Dendritic cell treated with granulocyte-macrophage colony-stimulating factor and Interleukin-4, amounts not matched to agents 40 ng/mL and 50 ng/mL, for 4 days (primary cell): Measurements from ENCODE around the gene PIK3CB.
A peak's percentile ranks its signal among the peaks of the same experiment; 100 is the strongest.
"Not testable (repeated sequence)": the region's sequence is repeated elsewhere in the genome, so short reads cannot be mapped to it uniquely, and the experiment has no call there.

Source experiments
- H3K27ac Mint-ChIP-seq: one replicate; pipeline ENCODE4 v1.8.0; 2022; ENCODE audit warnings: mild to moderate bottlenecking, mixed read lengths
- H3K27me3 Mint-ChIP-seq: one replicate; pipeline ENCODE4 v1.8.0; 2022; ENCODE audit warnings: mild to moderate bottlenecking, mixed read lengths
- H3K36me3 Mint-ChIP-seq: one replicate; pipeline ENCODE4 v1.8.0; 2022; ENCODE audit warnings: low read depth, mixed read lengths
- H3K4me1 Mint-ChIP-seq: one replicate; pipeline ENCODE4 v1.8.0; 2022; ENCODE audit warnings: low read depth, mixed read lengths
- H3K4me3 Mint-ChIP-seq: one replicate; pipeline ENCODE4 v1.8.0; 2022; ENCODE audit warnings: mild to moderate bottlenecking, moderate library complexity, mixed read lengths
- H3K9me3 Mint-ChIP-seq: one replicate; pipeline ENCODE4 v1.8.0; 2022; ENCODE audit warnings: mixed read lengths
- intact Hi-C: fragments of 100-400 bp; cut with micrococcal nuclease; formaldehyde crosslinking; loops from one replicate; pipeline ENCODE4 v1.15.0; 2022

Gene PIK3CB

DNA sequence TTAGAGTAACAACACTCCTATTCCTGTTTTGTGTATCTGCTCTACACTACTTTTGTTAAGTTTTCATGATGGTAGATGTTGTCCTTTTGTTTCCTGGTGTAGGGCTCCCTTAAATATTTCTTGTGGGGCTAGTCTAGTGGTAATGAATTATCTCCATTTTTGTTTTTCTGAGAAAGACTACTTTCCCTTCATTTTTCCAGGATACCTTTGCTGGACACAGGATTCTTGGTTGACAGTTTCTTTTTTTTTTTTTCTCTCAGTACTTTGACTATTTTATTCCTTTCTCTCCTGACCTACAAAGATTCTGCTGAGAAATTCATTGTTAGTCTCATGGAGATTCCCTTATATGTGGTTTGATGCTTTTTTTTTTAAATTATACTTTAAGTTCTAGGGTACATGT lies 188.2 kb downstream of the PIK3CB start:
- intact Hi-C loops = no loop called here
- no peaks in the 10 kb centered on the region for H3K4me1 Mint-ChIP-seq
- peaks cover 84% of the 10 kb centered on the region for H3K9me3 Mint-ChIP-seq
- H3K4me3 Mint-ChIP-seq = no peak overlapping the region
- no peak overlapping the region for H3K27ac Mint-ChIP-seq
- H3K36me3 Mint-ChIP-seq = peaks cover 42% of the 10 kb centered on the region
- no peaks in the 10 kb centered on the region for H3K27me3 Mint-ChIP-seq

DNA sequence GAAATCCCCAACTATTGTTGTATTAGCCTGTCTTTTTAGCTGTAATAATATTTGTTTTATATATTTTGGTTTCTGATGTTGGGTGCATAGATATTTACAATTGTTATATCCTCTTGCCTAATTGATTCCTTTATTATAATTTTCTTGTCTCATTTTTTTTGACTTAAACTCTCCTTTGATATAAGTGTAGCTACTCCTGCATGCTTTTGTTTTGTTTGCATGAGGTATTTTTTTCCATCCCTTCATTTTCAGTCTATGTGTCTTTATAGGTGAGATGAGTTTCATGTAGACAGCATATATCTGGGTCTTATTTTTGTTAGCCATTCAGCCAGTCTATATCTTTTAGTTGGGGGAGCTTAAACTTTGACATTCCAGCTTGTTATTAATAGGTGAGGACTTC lies 188.7 kb downstream of the PIK3CB start:
- intact Hi-C loops = no loop called here
- Mint-ChIP-seq H3K4me3 (no peak overlapping the region), H3K4me1 (no peaks in the 10 kb centered on the region), H3K27ac (no peak overlapping the region), H3K27me3 (no peaks in the 10 kb centered on the region), H3K9me3 (peaks cover 84% of the 10 kb centered on the region), H3K36me3 (peaks cover 37% of the 10 kb centered on the region)

DNA sequence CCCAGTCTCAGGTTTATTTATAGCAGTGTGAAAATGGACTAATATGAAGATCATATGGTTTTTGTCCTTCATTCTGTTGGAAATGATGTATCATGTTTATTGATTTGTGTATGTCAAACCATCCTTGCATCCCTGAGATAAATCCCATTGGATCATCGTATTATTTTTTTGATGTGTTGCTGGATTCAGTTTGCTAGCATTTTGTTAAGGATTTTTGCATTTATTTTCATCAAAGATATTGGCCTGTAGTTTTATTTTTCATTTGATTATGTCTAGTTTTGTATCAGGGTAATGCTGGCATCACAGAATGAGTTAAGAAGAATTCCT lies 191.8 kb downstream of the PIK3CB start:
- Mint-ChIP-seq H3K27ac (no peak overlapping the region), H3K4me3 (no peak overlapping the region), H3K4me1 (no peaks in the 10 kb centered on the region), H3K36me3 (peaks cover 8% of the 10 kb centered on the region), H3K9me3 (peaks cover 57% of the 10 kb centered on the region), H3K27me3 (no peaks in the 10 kb centered on the region)
- intact Hi-C loops = no loop called here

DNA sequence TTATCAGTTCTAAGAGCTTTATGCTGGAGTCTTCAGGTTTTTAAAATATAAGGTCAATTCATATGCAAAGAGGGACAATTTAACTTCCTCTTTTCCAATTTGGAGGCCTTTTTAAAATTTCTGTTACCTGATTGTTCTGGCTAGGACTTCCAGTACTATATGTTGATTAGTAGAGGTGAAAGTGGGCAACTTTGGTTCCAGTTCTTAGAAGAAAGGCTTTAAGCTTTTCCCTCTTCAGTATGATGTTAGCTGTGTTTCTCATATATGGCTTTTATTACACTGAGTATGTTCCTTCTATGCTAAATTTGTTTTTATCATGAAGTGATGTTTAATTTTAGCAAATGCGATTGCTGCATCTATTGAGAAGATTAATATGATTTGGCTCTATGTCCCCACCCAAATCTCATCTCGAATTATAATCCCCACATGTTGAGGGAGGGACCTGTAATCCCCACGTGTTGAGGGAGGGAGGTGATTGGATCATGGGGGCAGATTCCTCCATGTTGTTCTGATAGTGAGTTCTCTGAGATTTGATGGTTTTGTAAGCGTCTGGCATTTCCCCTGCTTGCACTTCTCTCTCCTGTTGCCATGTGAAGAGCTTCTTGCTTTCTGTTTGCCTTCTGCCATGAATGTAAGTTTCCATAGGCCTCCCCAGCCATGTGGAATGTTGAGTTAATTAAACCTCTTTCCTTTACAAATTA lies 192.4 kb downstream of the PIK3CB start:
- peaks cover 8% of the 10 kb centered on the region for H3K36me3 Mint-ChIP-seq
- H3K9me3 Mint-ChIP-seq = peaks cover 52% of the 10 kb centered on the region
- H3K27ac Mint-ChIP-seq = no peak overlapping the region
- no peaks in the 10 kb centered on the region for H3K27me3 Mint-ChIP-seq
- no peaks in the 10 kb centered on the region for H3K4me1 Mint-ChIP-seq
- H3K4me3 Mint-ChIP-seq = no peak overlapping the region
- intact Hi-C loops = no loop called here

DNA sequence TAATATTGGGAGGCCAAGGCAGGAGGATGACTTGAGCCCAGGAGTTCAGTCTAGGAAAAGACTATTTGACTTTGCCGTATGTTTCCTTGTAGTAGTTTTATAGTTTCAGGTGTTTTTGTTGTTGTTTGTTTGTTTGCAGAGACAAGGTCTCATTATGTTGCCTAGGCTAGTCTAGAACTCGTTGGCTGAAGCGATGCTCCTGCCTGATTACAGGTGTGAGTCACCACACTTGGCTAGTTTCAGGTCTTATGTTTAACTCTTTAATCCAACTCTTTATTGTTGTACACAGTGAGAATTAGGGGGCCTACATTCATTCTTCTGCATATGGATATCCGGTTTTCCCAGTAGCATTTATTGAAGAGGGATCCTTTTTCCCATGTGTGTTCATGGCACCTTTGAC lies 194.2 kb downstream of the PIK3CB start:
- intact Hi-C loops = no loop called here
- peaks cover 34% of the 10 kb centered on the region for H3K9me3 Mint-ChIP-seq
- no peak overlapping the region for H3K27ac Mint-ChIP-seq
- H3K36me3 Mint-ChIP-seq = no peaks in the 10 kb centered on the region
- no peaks in the 10 kb centered on the region for H3K4me1 Mint-ChIP-seq
- H3K4me3 Mint-ChIP-seq = no peak overlapping the region
- H3K27me3 Mint-ChIP-seq = no peaks in the 10 kb centered on the region

DNA sequence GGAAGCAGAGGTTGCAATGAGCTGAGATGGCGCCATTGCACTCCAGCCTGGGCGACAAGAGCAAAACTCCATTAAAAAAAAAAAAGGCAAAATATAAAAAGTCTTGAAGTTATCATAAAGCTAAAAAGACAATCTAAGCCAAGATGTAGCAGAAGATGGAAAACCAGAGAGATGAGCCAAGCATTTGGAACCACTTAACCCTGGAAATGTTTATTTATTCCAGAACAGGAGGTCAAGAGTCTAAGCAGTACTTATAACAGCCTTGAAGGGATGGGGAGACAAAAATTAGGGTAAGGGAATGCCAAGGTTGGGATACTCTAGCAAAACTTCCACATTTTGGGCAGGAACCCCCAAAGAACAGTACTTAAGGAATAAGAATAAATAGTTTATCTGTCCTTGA lies 196.1 kb downstream of the PIK3CB start:
- H3K9me3 Mint-ChIP-seq = peaks cover 15% of the 10 kb centered on the region
- no peak overlapping the region for H3K27ac Mint-ChIP-seq
- H3K27me3 Mint-ChIP-seq = no peaks in the 10 kb centered on the region
- intact Hi-C loops = no loop called here
- no peaks in the 10 kb centered on the region for H3K4me1 Mint-ChIP-seq
- H3K4me3 Mint-ChIP-seq = no peak overlapping the region
- H3K36me3 Mint-ChIP-seq = no peaks in the 10 kb centered on the region

DNA sequence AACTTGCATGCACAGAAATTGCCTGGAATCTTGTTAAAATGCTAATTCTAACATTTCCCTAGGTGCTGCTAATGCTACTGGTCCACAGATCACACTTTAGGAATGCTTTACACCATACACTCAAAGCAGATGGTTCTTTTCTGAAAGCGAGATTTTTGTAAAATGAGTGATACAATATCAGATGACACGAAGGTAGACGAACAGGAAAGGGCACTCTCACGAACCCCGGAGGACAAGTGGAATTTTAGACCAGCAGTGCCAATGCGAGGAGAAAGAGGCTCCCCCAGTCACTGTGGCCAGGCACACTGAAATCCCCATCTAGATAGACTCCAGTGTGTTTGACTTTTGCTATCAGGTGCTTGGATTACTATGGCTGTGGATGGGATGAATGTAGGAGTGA lies 205.2 kb downstream of the PIK3CB start:
- intact Hi-C loops = no loop called here
- Mint-ChIP-seq H3K9me3 (no peaks in the 10 kb centered on the region), H3K36me3 (no peaks in the 10 kb centered on the region), H3K27ac (no peak overlapping the region), H3K4me3 (no peak overlapping the region), H3K27me3 (no peaks in the 10 kb centered on the region), H3K4me1 (no peaks in the 10 kb centered on the region)

DNA sequence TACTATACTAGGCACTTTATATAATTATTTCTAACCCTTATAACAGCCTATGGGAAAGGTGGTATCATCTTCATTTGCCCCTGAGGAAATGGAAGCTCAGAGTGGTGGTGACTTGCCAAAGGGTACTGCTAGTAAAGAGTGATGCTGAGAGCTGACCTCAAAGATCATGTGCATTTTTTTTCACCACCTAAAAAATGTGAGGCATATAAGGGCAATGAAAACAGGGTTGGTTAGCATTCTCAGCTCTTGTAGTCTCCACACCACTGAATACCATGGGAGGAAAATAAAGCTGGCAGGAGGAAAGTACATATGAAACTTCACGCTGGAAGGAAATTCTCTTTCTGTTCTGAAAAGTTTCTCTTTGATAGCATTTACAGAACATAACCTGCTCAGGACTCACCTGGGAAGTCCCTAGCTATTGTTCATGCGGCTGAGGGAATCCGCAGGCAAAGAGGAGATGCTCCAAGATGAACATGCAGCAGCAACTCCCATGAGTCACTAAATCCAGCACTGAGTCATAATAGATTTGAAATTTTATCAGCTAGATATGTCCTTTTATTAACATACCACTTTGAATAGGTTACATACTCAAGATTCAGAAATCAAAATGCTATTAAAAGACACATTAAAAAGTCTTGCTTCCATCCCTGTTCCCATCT lies 208.9 kb downstream of the PIK3CB start:
- Mint-ChIP-seq H3K36me3 (no peaks in the 10 kb centered on the region), H3K27me3 (no peaks in the 10 kb centered on the region), H3K4me3 (no peak overlapping the region), H3K27ac (no peak overlapping the region), H3K9me3 (no peaks in the 10 kb centered on the region), H3K4me1 (no peaks in the 10 kb centered on the region)
- intact Hi-C loops = no loop called here

DNA sequence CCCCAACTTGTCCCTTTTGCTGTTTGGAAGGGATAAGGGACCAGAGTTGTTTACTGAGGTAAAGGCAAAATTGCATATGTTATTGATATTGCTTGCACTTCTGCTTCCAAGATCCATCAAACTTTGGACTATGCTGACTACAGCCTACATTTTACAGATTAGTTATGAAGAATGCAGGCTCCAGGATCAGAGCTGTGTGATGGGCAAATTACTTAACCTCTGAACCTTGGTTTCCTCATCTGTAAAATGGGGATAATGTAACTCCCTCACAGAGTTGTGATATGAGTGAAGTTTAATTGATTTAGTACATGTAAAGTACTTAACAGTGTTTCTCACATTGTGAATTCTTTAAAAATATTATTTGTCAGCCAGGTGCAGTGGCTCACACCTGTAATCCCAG lies 210.2 kb downstream of the PIK3CB start:
- H3K27me3 Mint-ChIP-seq = no peaks in the 10 kb centered on the region
- intact Hi-C loops = no loop called here
- no peak overlapping the region for H3K4me3 Mint-ChIP-seq

DNA sequence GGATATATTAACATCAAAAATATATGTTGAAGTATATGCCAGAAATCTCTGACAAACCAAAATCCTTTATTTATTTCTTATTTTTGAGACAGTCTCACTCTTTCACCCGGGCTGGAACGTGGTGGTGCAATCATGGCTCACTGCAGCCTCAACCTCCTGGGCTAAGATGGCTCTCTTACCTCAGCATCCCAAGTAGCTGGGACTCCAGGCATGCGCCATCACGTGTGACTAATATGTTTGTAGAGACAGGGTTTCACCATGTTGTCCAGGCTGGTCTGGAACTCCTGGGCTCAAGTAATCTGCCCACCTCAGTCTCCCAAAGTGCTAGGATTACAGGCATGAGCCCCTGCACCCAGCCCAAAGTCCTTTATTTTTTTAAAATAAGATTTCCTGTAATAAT lies 214.3 kb downstream of the PIK3CB start:
- Mint-ChIP-seq H3K27me3 (no peaks in the 10 kb centered on the region), H3K36me3 (no peaks in the 10 kb centered on the region), H3K4me1 (no peaks in the 10 kb centered on the region), H3K27ac (no peak overlapping the region), H3K9me3 (no peaks in the 10 kb centered on the region), H3K4me3 (no peak overlapping the region)
- intact Hi-C loops = no loop called here

More for the DNA sequence above, 210.2 kb downstream of the PIK3CB start:
- no peaks in the 10 kb centered on the region for H3K36me3 Mint-ChIP-seq
- no peaks in the 10 kb centered on the region for H3K9me3 Mint-ChIP-seq
- H3K27ac Mint-ChIP-seq = no peak overlapping the region
- no peaks in the 10 kb centered on the region for H3K4me1 Mint-ChIP-seq

DNA sequence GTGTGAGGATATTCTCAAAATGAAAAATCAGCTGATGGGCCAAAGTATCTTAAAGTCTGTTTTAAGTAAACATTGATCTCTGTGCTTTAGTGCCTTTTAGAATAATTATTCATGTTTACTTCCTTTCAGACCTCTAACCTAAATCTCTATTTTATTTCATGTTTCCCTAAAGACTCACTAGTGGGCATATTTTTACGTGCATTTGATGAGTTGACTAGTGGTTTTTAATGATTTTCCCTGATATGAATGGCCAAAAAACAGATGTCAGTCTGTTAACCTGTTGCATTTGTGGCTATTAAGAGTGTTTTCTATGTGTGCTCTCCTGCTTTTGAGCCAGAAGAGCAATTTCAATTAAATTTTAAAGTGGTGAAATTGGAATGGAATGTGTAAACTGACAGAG lies 219.3 kb downstream of the PIK3CB start:
- no peaks in the 10 kb centered on the region for H3K4me1 Mint-ChIP-seq
- H3K9me3 Mint-ChIP-seq = no peaks in the 10 kb centered on the region
- intact Hi-C loops = no loop called here
- no peak overlapping the region for H3K4me3 Mint-ChIP-seq
- no peak overlapping the region for H3K27ac Mint-ChIP-seq
- no peaks in the 10 kb centered on the region for H3K36me3 Mint-ChIP-seq
- H3K27me3 Mint-ChIP-seq = no peaks in the 10 kb centered on the region

DNA sequence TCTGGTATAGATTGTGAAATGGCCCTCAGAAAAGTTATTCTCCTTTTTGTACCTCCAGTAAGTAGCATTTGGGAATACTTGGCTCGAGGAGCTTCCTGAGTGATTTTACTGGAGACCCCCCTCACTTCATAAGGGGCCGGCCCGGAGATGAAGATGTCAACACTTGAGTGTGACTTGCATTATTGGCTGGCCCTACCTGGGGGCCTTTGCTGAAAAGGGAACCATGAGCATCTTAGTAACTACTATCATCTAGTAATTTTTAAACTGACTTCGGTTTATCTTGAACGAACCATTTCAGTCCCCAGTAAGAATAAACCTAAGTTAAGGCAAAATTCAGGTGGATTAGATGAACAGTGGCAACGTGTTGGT lies 224.8 kb downstream of the PIK3CB start:
- Mint-ChIP-seq H3K27me3 (peaks cover 12% of the 10 kb centered on the region), H3K36me3 (no peaks in the 10 kb centered on the region), H3K27ac (peak overlapping the region; percentile 79), H3K4me3 (no peak overlapping the region), H3K9me3 (no peaks in the 10 kb centered on the region), H3K4me1 (peaks cover 23% of the 10 kb centered on the region)
- intact Hi-C loops = no loop called here

DNA sequence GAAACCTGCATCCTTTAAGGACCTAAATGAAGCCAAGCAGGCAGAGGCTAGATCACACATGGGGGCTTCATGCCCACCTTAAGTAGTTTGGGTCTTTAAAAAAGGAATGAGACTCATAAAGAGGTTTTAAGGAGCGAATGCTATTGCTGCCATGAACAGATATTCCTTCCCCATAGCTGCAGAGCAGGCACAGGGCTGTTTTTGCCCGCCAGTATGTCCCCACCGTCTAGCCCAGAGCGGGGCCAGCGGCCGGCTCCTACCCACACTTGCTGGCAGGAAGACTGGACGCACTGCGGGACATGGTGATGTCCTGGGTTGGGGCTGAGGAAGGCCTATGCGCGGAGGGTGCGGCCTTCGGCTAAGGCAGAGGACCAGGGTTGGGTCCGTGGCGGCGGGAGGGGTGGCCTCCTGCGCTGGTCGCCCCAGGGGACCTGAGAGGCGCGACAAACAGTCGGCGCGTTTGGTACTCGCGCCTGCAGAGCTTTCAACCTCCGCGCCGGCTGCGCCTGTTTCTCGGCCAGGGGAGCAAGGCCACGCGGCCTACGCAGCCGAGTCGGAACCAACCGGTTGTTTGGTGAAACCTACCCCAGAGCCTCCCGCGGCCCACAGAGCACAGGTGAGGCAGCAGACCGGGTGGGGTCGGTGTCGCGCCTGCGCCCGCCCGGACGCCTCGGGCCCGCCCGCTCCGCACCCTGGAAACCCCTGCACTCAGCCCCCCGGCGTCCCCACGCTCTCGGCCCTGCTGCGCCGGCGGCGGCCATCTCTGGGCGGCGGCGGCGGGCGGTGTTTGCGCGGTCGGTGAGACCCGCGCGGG lies 226.2 kb downstream of the PIK3CB start, which contains the start of gene FAIM:
Gene FAIM, plus strand, starts transcription at position 450 of the 814 bp plus-strand sequence. CDS start 10,956 bp downstream, outside the sequence.
- peaks cover 12% of the 10 kb centered on the region for H3K27me3 Mint-ChIP-seq
- peak within 1 kb of the TSS; percentile 79 for H3K4me3 Mint-ChIP-seq
- no peaks in the 10 kb centered on the region for H3K36me3 Mint-ChIP-seq
- intact Hi-C loops = no loop called here
- peak within 1 kb of the TSS; percentile 79 for H3K27ac Mint-ChIP-seq
- no peaks in the 10 kb centered on the region for H3K9me3 Mint-ChIP-seq
- peaks cover 23% of the 10 kb centered on the region for H3K4me1 Mint-ChIP-seq

DNA sequence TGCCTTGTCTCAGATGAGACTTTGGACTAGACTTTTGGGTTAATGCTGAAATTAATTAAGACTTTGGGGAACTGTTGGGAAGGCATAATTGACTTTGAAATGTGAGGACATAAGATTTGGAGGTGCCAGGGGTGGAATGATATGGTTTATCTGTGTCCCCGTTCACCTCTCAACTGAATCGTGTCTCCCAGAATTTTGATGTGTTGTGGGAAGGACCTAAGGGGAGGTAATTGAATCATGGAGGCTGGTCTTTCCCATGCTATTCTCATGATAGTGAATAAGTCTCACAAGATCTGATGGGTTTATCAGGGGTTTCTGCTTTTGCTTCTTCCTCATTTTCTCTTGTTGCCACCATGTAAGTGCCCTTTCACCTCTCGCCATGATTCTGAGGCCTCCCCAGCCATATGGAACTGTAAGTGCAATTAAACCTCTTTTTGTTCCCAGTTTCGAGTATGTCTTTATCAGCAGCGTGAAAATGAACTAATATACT lies 230.6 kb downstream of the PIK3CB start:
- Mint-ChIP-seq H3K4me1 (peaks cover 28% of the 10 kb centered on the region), H3K27me3 (peaks cover 13% of the 10 kb centered on the region)
- H3K4me3 Mint-ChIP-seq, H3K9me3 Mint-ChIP-seq, H3K27ac Mint-ChIP-seq, intact Hi-C loops, H3K36me3 Mint-ChIP-seq: not testable (repeated sequence)
